Astrocyte of the spinal cord (primary cell): Measurements from ENCODE around the gene SEC16B.

Experiments
- DNase-seq: peaks from one replicate; pipeline ENCODE4 v3.0.0; 2011; ENCODE audit warnings: low read depth, low spot score
- H3K4me3 ChIP-seq: 2 replicates; pipeline ENCODE4 v1.5.1; 2011; ENCODE audit warnings: low read depth, mild to moderate bottlenecking, low read length, moderate library complexity
- CTCF ChIP-seq: IDR thresholded peaks from 2 replicates; pipeline ENCODE4 v1.5.1; 2012; ENCODE audit warnings: low read depth, mild to moderate bottlenecking, low read length, inconsistent platforms
- in situ Hi-C: cut with HindIII; loops from 2 replicates; pipeline ENCODE4 v1.10.0; 2017; ENCODE audit warnings: low sequenced_read_pairs

Gene SEC16B

GRCh38 chr1:177979272-177979671 lies 9.4 kb upstream of the SEC16B start:
- DNase-seq: no peak
- TF ChIP-seq CTCF: no peak
- in situ Hi-C loops: loop anchor here (25.0 kb wide), 1 partner anchor 308 kb away; no protein-coding TSS in a partner anchor
- H3K4me3 ChIP-seq: no peak overlapping the region

- no peak for TF ChIP-seq CTCF
- in situ Hi-C loops: loop anchor here (25.0 kb wide), 1 partner anchor 309 kb away; no protein-coding TSS in a partner anchor
Measured at GRCh38 chr1:177978530-177978929, 8.7 kb upstream of the SEC16B start.

GRCh38 chr1:177977141-177977540 lies 7.3 kb upstream of the SEC16B start:
- TF ChIP-seq CTCF: no peak
- H3K4me3 ChIP-seq: no peak overlapping the region
- in situ Hi-C loops: loop anchor here (25.0 kb wide), 1 partner anchor 310 kb away; no protein-coding TSS in a partner anchor
- no peak for DNase-seq

More at GRCh38 chr1:177978530-177978929, 8.7 kb upstream of the SEC16B start:
- no peak overlapping the region for H3K4me3 ChIP-seq
- DNase-seq: no peak

- no peak for DNase-seq
Measured at GRCh38 chr1:177976596-177976995, 6.7 kb upstream of the SEC16B start.

GRCh38 chr1:177975588-177976495 lies 6.0 kb upstream of the SEC16B start:
- in situ Hi-C loops: loop anchor here (25.0 kb wide), 1 partner anchor 311 kb away; no protein-coding TSS in a partner anchor
- DNase-seq: peak; percentile 61
- no peak overlapping the region for H3K4me3 ChIP-seq
- no peak for TF ChIP-seq CTCF

More at GRCh38 chr1:177976596-177976995, 6.7 kb upstream of the SEC16B start:
- in situ Hi-C loops: loop anchor here (25.0 kb wide), 1 partner anchor 311 kb away; no protein-coding TSS in a partner anchor
- no peak overlapping the region for H3K4me3 ChIP-seq
- no peak for TF ChIP-seq CTCF

- DNase-seq: no peak
- no peak overlapping the region for H3K4me3 ChIP-seq
- in situ Hi-C loops: no loop called here
- TF ChIP-seq CTCF: no peak
Measured at GRCh38 chr1:177973585-177973984, 3.7 kb upstream of the SEC16B start.
